HG03108 (cell line): Measurements from ENCODE around the gene PLEKHA1.
A peak's percentile ranks its signal among the peaks of the same experiment; 100 is the strongest.

ENCODE experiments used
- ATAC-seq: cut with Tn5 transposase; IDR thresholded peaks from one replicate; pipeline ENCODE4 v1.9.1; 2021; ENCODE audit warnings: moderate library complexity; ENCODE audit not compliant: unreplicated experiment

Gene PLEKHA1

DNA sequence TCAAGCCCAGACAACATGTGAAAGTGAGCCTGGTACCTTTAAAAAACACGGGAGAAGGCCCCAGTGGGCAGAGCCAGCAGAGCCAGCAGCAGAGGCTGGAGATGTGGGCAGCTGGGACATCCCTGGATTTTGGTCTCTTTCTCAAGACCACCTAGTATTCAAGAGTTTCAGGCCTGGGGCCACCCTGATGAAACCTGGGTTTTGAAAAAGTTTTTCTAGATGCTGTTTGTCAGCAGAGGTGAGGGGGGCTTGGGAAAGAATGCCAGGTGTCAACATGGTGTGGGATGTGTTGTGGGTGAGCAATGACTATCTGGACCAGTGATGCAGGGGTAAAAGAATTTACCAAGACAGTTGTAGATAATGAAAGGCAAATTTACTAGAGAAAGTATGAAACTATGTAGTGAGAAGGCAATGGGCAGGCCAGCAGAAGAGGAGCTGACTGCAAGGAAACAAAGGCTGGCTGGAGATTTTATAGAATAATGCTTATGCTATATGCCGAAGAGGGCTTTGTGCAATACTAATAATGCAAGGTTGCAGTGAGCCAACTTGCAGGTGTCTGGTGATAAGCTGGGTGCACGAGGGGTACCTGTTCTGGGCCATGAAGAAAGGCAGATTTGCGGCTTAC lies 28.1 kb upstream of the PLEKHA1 start:
- no peak for ATAC-seq

GRCh38 chr10:122347170-122347841 lies 27.2 kb upstream of the PLEKHA1 start:
- no peak for ATAC-seq

- ATAC-seq, result no peak
Measured at GRCh38 chr10:122348512-122348911, 26.0 kb upstream of the PLEKHA1 start.

DNA sequence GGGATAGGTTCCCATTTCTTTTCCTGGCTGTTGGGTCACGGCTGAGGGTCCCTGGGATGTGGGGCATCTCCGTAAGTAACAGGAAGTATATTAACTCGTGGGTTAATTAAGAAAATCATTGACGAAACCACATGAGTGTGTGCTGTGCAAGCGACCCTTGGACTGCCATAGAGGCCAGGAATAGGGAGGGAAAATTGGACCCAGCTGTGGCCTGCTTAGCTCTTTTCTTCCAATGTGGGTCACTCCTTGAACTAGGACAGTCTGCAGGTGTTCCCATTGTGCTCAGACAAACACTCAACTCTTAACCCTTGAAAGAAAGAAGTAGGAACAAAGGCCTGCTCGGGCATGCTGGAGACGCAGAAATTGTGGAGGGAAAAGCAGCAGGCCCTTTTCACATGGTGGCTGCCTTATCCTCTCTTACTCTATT lies 25.6 kb upstream of the PLEKHA1 start:
- no peak for ATAC-seq

GRCh38 chr10:122349758-122350369 lies 24.6 kb upstream of the PLEKHA1 start:
- no peak for ATAC-seq

GRCh38 chr10:122350893-122351292 lies 23.6 kb upstream of the PLEKHA1 start:
- ATAC-seq, result no peak

GRCh38 chr10:122352817-122353525 lies 21.5 kb upstream of the PLEKHA1 start:
- no peak for ATAC-seq

GRCh38 chr10:122354383-122354782 lies 20.1 kb upstream of the PLEKHA1 start:
- no peak for ATAC-seq

DNA sequence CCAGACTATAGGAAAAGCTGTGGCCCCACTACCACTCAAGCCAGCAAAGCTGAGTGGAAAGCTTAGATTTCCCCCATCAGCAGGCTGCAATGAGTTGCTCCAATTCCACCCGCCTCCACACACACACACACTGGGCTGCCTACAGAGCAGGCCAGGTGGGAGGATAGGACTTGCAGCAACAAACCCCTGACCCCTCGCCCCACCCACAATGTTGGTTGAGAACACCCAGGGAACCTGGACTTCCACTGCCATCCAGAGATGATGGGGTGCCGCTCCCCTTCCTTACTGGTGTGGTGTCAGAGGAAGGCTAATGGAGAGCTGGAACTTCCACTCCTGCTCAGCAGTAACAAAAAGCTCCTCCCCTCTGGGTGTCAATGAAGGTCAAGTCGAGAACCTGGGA lies 16.8 kb upstream of the PLEKHA1 start:
- ATAC-seq, result no peak

DNA sequence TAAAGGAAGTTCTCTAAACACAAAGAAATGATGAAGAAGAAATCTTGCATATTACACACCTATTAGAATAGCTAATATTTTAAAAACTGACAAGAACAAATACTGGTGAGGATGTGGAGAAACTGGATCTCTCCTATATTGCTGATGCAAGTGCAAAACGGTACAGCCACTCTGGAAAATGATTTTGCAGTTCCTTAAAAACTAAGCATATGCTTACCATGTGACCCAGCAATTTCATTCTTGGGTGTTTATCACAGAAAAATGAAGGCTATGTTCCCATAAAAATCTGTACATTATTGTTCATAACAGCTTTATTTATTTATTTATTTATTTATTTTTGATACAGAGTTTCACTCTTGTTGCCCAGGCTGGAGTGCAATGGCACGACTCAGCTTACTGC lies 14.9 kb upstream of the PLEKHA1 start:
- no peak for ATAC-seq

GRCh38 chr10:122361046-122361445 lies 13.5 kb upstream of the PLEKHA1 start:
- no peak for ATAC-seq

GRCh38 chr10:122362031-122362592 lies 12.4 kb upstream of the PLEKHA1 start:
- ATAC-seq, result no peak

GRCh38 chr10:122362621-122363020 lies 11.9 kb upstream of the PLEKHA1 start:
- ATAC-seq, result no peak

- no peak for ATAC-seq
Measured at GRCh38 chr10:122363311-122363710, 11.2 kb upstream of the PLEKHA1 start.

GRCh38 chr10:122363722-122364463 lies 10.6 kb upstream of the PLEKHA1 start:
- no peak for ATAC-seq

DNA sequence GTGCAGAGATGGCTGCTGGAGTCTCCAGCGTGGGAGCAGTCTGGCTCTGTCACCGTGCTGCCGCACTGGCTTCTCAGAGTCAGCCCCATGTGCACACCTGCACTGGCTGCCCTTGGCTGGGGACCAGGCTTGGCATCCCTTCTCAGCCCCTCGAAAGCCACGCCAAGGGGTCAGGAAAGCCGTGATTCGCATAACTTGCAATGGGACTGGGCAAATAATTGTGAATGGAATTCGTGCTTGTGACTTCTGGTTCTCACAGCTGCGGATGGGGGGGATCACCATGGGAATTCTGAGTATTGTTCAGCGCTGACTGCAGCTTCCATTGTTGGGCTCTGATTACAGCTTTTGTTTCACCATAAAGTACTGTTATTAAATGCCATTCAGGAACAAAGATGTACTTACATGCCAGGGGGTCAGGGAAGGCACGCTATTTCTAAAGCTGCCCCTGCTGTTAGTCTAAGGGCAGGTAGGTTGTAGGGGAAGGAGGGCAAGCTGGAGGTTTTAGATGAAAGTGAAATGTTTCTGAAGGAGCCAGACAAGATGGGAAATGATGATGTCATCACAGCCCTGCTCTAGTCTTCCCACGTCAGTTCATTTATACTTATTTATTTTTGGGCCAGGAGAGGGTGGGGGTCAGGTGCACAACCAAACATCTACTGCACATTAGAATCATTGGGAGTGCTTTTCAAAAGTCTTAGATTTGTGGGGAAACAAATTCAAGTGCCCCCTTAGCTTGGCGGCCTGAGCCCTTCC lies 5.8 kb upstream of the PLEKHA1 start:
- no peak for ATAC-seq

- no peak for ATAC-seq
Measured at GRCh38 chr10:122373108-122373507, 1.4 kb upstream of the PLEKHA1 start.

GRCh38 chr10:122373721-122374120 lies 787 bp upstream of the PLEKHA1 start:
- no peak for ATAC-seq

DNA sequence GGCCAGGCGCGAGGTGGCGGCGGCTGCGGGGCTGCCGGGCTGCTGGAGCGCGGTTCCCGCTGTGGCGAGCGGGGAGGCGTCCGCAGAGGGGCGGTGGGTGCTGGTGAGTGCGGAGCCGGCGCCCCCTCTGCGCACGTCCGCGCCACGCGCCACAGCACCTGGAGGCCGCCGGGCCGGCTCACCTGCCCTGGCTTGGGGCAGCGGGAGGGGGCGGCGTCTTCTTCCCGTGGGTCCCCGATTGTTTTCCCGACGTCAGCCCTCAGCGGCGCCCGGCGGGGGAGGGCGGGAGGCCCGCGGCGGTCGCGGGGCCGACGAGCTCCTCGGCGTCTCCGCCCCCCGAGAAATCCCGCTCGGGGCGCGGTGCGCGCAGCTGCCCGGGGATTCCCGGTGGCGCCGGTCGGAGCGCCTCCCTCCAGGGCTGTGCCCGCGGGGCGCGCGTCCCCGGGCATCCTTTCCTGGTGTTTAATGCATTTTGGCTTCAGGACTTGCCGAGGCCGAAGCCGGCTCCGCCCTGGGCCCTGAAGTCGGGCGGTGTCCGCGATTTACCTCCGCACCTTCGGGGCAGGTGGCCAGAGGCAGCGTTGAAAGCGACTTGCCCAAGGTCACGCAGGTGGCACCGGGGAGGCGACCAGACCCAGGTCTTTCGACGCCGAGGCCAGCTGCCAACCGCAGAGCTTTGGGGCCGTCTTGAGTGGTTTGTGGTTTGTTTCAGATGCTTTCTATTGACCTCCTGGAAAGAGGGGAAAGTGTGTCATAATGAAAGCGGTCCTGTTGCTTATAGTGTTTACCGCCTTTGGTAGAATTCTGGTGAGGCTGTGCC lies 561 bp downstream of the PLEKHA1 start:
- peak; percentile 51 for ATAC-seq
